ENCODE measurements around the gene FIGNL2.
A peak's percentile ranks its signal among the peaks of the same experiment; 100 is the strongest.

The FIGNL2 gene

GRCh38 chr12:51890511-51891171 is 42.1 kb upstream of the FIGNL2 start:
- H3K4me3 ChIP-seq (ENCODE audit: control insufficient read depth, low read depth, low read length): no peak overlapping the region
- no peak for TF ChIP-seq CTCF (IDR thresholded peaks at IDR 0.05; ENCODE audit: control insufficient read depth, insufficient read depth, low read depth, low read length, missing control alignments)
- no peak for DNase-seq (ENCODE audit: low read depth)

- H3K4me3 ChIP-seq (ENCODE audit: control insufficient read depth, low read depth, low read length): no peak overlapping the region
- TF ChIP-seq CTCF (IDR thresholded peaks at IDR 0.05; ENCODE audit: control insufficient read depth, insufficient read depth, low read depth, low read length, missing control alignments): no peak
- DNase-seq (ENCODE audit: low read depth): no peak
Measured at GRCh38 chr12:51890133-51890464, 41.6 kb upstream of the FIGNL2 start.

GRCh38 chr12:51889216-51890132 is 41.0 kb upstream of the FIGNL2 start:
- DNase-seq (ENCODE audit: low read depth): no peak
- no peak overlapping the region for H3K4me3 ChIP-seq (ENCODE audit: control insufficient read depth, low read depth, low read length)
- TF ChIP-seq CTCF (IDR thresholded peaks at IDR 0.05; ENCODE audit: control insufficient read depth, insufficient read depth, low read depth, low read length, missing control alignments): peak; percentile 29

- DNase-seq (ENCODE audit: low read depth): no peak
- TF ChIP-seq CTCF (IDR thresholded peaks at IDR 0.05; ENCODE audit: control insufficient read depth, insufficient read depth, low read depth, low read length, missing control alignments): no peak
- no peak overlapping the region for H3K4me3 ChIP-seq (ENCODE audit: control insufficient read depth, low read depth, low read length)
Measured at GRCh38 chr12:51888316-51889215, 40.0 kb upstream of the FIGNL2 start.

- no peak within 1 kb of the TSS for H3K4me3 ChIP-seq (ENCODE audit: control insufficient read depth, low read depth, low read length)
- no peak for TF ChIP-seq CTCF (IDR thresholded peaks at IDR 0.05; ENCODE audit: control insufficient read depth, insufficient read depth, low read depth, low read length, missing control alignments)
- no peak for DNase-seq (ENCODE audit: low read depth)
Measured at GRCh38 chr12:51887476-51888315, 39.2 kb upstream of the FIGNL2 start, which contains the start of gene ANKRD33. TSS of gene ANKRD33 (plus strand) at chr12:51888103. CDS start at chr12:51888187, 84 bp downstream.

Measured in AG09309 (cell line).